K562 (cell line): ENCODE results near the gene HOXC5. TPM values are rescaled to one million over a fixed set of nuclear protein-coding genes. Genes with fewer than 3 reads are reported as not detected.

Experiments used
- ATAC-seq: fragments of 200-7000 bp; cut with Tn5 transposase; 3 replicates; pipeline ENCODE4 v1.9.1; 2020; ENCODE audit warnings: moderate library complexity
- BruUV-seq: library from RNA; stranded (reverse); fragments of 400-500 nt; replicated peaks from 2 replicates; lab custom pipeline; 2021; lab: Mats Ljungman, UMichigan
- CTCF ChIA-PET: fragments of 300-600 bp; formaldehyde crosslinking; extraction: SDS; loops from one replicate; lab custom pipeline; 2021; ENCODE audit warnings: low intra/inter-chr PET ratio; lab: Yijun Ruan, JAX
- POLR2A ChIA-PET: fragments of 300-600, 350-650 bp; sonication (Branson Sonifier 250); formaldehyde crosslinking; extraction: SDS; loops from one replicate; lab custom pipeline; 2021; ENCODE audit warnings: antibody characterized with exemption, inconsistent platforms; lab: Yijun Ruan, JAX
- DNase-seq, 4 experiments: peaks; one replicate each; pipeline versions ENCODE4 v3.0.0 to v3.0.0-alpha.2; 2011 to 2018; ENCODE audit warnings: low spot score in 3 of 4, mixed read lengths in 3 of 4; ENCODE audit errors: extremely low read depth in 1 of 4
- FAIRE-seq: peaks from 2 replicates; lab custom pipeline; 2011; peaks lifted over from hg19 to GRCh38; lab: Jason Lieb, UNC
- H2AFZ ChIP-seq: 2 replicates; pipeline ENCODE4 v1.6.0; 2011; ENCODE audit warnings: low read depth, low read length, control low read depth, inconsistent platforms
- H3K27ac ChIP-seq: fragments of 200-600 bp; 3 replicates; pipeline ENCODE4 v1.8.0; 2011; ENCODE audit warnings: low read depth, mild to moderate bottlenecking, control low read depth, inconsistent platforms, low read length, moderate library complexity, mixed read lengths; ENCODE audit errors: extremely low read depth
- H3K27me3 ChIP-seq, 2 experiments: fragments of 300-600 bp in 1 of 2; 2 replicates in 1 of 2; 3 replicates in 1 of 2; pipeline versions ENCODE4 v1.6.0 to v1.8.0; 2011; ENCODE audit warnings: inconsistent platforms in 2 of 2, low read length in 2 of 2, mild to moderate bottlenecking in 1 of 2, mixed read lengths in 1 of 2, moderate library complexity in 1 of 2; ENCODE audit not compliant: control insufficient read depth in 2 of 2, insufficient read depth in 2 of 2
- H3K36me3 ChIP-seq: fragments of 300-600 bp; 3 replicates; pipeline ENCODE4 v1.8.0; 2011; ENCODE audit warnings: mild to moderate bottlenecking, low read length, inconsistent platforms; ENCODE audit not compliant: control insufficient read depth, insufficient read depth
- H3K4me1 ChIP-seq, 2 experiments: fragments of 200-600 bp in 1 of 2; replicated peaks in 1 of 2; 2 replicates in 1 of 2; 3 replicates in 1 of 2; pipeline versions ENCODE4 v1.5.1 to v1.8.0; 2011; ENCODE audit warnings: inconsistent platforms in 2 of 2, low read length in 2 of 2, mild to moderate bottlenecking in 1 of 2, mixed read lengths in 1 of 2, moderate library complexity in 1 of 2; ENCODE audit not compliant: control insufficient read depth in 2 of 2, insufficient read depth in 2 of 2
- H3K4me2 ChIP-seq: 2 replicates; pipeline ENCODE4 v1.6.1; 2011; ENCODE audit warnings: low read length, control low read depth, inconsistent platforms, mixed read lengths; ENCODE audit not compliant: insufficient read depth
- H3K4me3 ChIP-seq: fragments of 200-600 bp; sonication (generic), shearing (Covaris generic); 2 replicates; pipeline ENCODE4 v1.5.1; 2016; ENCODE audit warnings: control low read depth, inconsistent platforms
- H3K79me2 ChIP-seq: fragments of 200-600 bp; 3 replicates; pipeline ENCODE4 v1.8.0; 2011; ENCODE audit warnings: low read length, inconsistent platforms; ENCODE audit not compliant: control insufficient read depth, insufficient read depth
- H3K9ac ChIP-seq, 2 experiments: 2 replicates each; pipeline versions ENCODE4 v1.6.0 to v1.6.1; 2011; ENCODE audit warnings: low read depth in 2 of 2, low read length in 2 of 2, control low read depth in 1 of 2, inconsistent platforms in 1 of 2, mild to moderate bottlenecking in 1 of 2, mixed read lengths in 1 of 2; ENCODE audit not compliant: insufficient read depth in 1 of 2
- H3K9me1 ChIP-seq: one replicate; pipeline ENCODE4 v1.6.0; 2011; ENCODE audit warnings: inconsistent platforms, mild to moderate bottlenecking, low read length, moderate library complexity; ENCODE audit not compliant: control insufficient read depth, insufficient read depth
- H3K9me3 ChIP-seq: replicated peaks from 2 replicates; pipeline ENCODE4 v1.5.1; 2011; ENCODE audit warnings: low read depth, low read length, inconsistent platforms; ENCODE audit not compliant: control insufficient read depth, insufficient read depth
- H4K20me1 ChIP-seq: replicated peaks from 2 replicates; pipeline ENCODE4 v1.6.1; 2011; ENCODE audit warnings: low read length, inconsistent platforms, mixed read lengths; ENCODE audit not compliant: control insufficient read depth, insufficient read depth
- CBX2 ChIP-seq: fragments of 200-600 bp; sonication (generic); IDR thresholded peaks from one replicate; pipeline ENCODE4 v1.6.1; 2012; ENCODE audit warnings: mild to moderate bottlenecking, low read length, inconsistent platforms; ENCODE audit not compliant: insufficient read depth, poor library complexity, severe bottlenecking
- CBX8 ChIP-seq: fragments of 200-600 bp; sonication (generic); IDR thresholded peaks from 2 replicates; pipeline ENCODE4 v1.6.1; 2012; ENCODE audit warnings: borderline replicate concordance, mixed run types, low read depth, mild to moderate bottlenecking, moderate library complexity, mixed read lengths, low read length, control low read depth, inconsistent platforms; ENCODE audit not compliant: poor library complexity, severe bottlenecking; ENCODE audit errors: extremely low read depth
- CHD2 ChIP-seq: IDR thresholded peaks from 2 replicates; pipeline ENCODE4 v1.6.1; 2011; ENCODE audit warnings: low read depth, low read length
- EGR1 ChIP-seq: fragments of 450-650 bp; conservative IDR thresholded peaks from 2 replicates; pipeline ENCODE4 v1.6.1; 2017; ENCODE audit warnings: mild to moderate bottlenecking
- FOSL1 ChIP-seq: fragments of 200-800 bp; sonication (Bioruptor generic); conservative IDR thresholded peaks from 2 replicates; pipeline ENCODE4 v1.6.1; 2016; ENCODE audit warnings: missing genetic modification characterization, missing compliant biosample characterization
- MAFK ChIP-seq: IDR thresholded peaks from 2 replicates; pipeline ENCODE4 v1.6.1; 2011; ENCODE audit warnings: low read length, improper control_type of control experiment
- NCOA1 ChIP-seq: fragments of 450-650 bp; IDR thresholded peaks from 2 replicates; pipeline ENCODE4 v1.6.1; 2016; ENCODE audit warnings: low read depth
- NFYB ChIP-seq: IDR thresholded peaks from 2 replicates; pipeline ENCODE4 v1.6.1; 2011; ENCODE audit warnings: mild to moderate bottlenecking, moderate library complexity; ENCODE audit not compliant: insufficient read length; ENCODE audit errors: extremely low read depth
- OTX1 ChIP-seq: fragments of 450-650 bp; formaldehyde crosslinking; IDR thresholded peaks from 2 replicates; pipeline ENCODE4 v1.4.0; 2022; ENCODE audit warnings: mild to moderate bottlenecking
- PYGO2 ChIP-seq: fragments of 450-650 bp; IDR thresholded peaks from 2 replicates; pipeline ENCODE4 v1.6.1; 2016; ENCODE audit warnings: mild to moderate bottlenecking, missing genetic modification characterization, moderate library complexity, missing compliant biosample characterization
- RBM25 ChIP-seq: fragments of 200-400 bp; formaldehyde crosslinking; IDR thresholded peaks from 2 replicates; pipeline ENCODE4 v1.6.1; 2018; ENCODE audit warnings: low read length, low read depth, moderate library complexity; ENCODE audit not compliant: severe bottlenecking
- SETDB1 ChIP-seq: IDR thresholded peaks from one replicate; pipeline ENCODE4 v1.6.1; 2012; ENCODE audit warnings: low read length, control low read depth, inconsistent platforms
- TBL1XR1 ChIP-seq, 2 experiments: IDR thresholded peaks; 2 replicates each; pipeline ENCODE4 v1.6.1; 2012; ENCODE audit warnings: improper control_type of control experiment in 2 of 2, low read length in 2 of 2, mild to moderate bottlenecking in 1 of 2
- TBP ChIP-seq: optimal IDR thresholded peaks from 2 replicates; pipeline ENCODE3; 2011; ENCODE audit warnings: low read depth, low read length, improper control_type of control experiment
- YY1 ChIP-seq, 3 experiments: IDR thresholded peaks; 2 replicates each; pipeline ENCODE4 v1.6.1; 2011; ENCODE audit warnings: low read length in 2 of 3, mild to moderate bottlenecking in 2 of 3, moderate library complexity in 2 of 3, borderline replicate concordance in 1 of 3, control low read depth in 1 of 3, low read depth in 1 of 3; ENCODE audit not compliant: insufficient read depth in 3 of 3, insufficient replicate concordance in 2 of 3, control insufficient read depth in 1 of 3, insufficient read length in 1 of 3; ENCODE audit errors: extremely low read depth in 1 of 3
- ZNF197 ChIP-seq: fragments of 200-800 bp; sonication (Bioruptor generic); IDR thresholded peaks from 2 replicates; pipeline ENCODE4 v1.6.1; 2016; ENCODE audit warnings: low read depth, missing genetic modification characterization, missing compliant biosample characterization
- ZSCAN32 ChIP-seq: fragments of 450-650 bp; formaldehyde crosslinking; IDR thresholded peaks from 2 replicates; pipeline ENCODE4 v1.4.0; 2020; ENCODE audit warnings: mild to moderate bottlenecking, moderate library complexity
- WGBS: fragments of 100-300 bp; shearing (Covaris generic); methylation state at CpG from one replicate; pipeline ENCODE4 v1.1.6; 2016; ENCODE audit warnings: low coverage, mixed read lengths; ENCODE audit not compliant: insufficient coverage; ENCODE audit errors: missing lambda C conversion rate; 5-methylcytosine and 5-hydroxymethylcytosine counted together
- in situ Hi-C: fragments of 300-500 bp; cut with MboI; formaldehyde crosslinking; loops from 4 replicates; pipeline ENCODE4 v1.15.0; 2018; ENCODE audit warnings: inconsistent platforms, mixed read lengths
- intact Hi-C: fragments of 100-400 bp; cut with micrococcal nuclease; formaldehyde crosslinking; loops from 2 replicates; pipeline ENCODE4 v1.14.2; 2022
- polyA plus RNA-seq, 8 experiments: library from polyadenylated mRNA; depleted of rRNA in 4 of 8; stranded (reverse) in 5 of 8; unstranded in 3 of 8; fragments of >200 nt; fragmentation: Nextera tagmentation in 2 of 8; fragmentation: Illumina TruSeq in 1 of 8; extraction: Ambion mirVana in 2 of 8; extraction: Trizol in 1 of 8; gene quantifications; 2 replicates each; pipeline versions ENCODE4 v1.2.1 to v1.2.3, GENCODE V29; 2011 to 2014; ENCODE audit warnings: inconsistent platforms in 1 of 8, missing spikeins in 1 of 8
- total RNA-seq, 7 experiments: library from RNA; depleted of rRNA in 6 of 7; stranded (reverse); fragments of >200 nt in 6 of 7; fragmentation: Illumina TruSeq in 2 of 7; extraction: Trizol in 2 of 7; gene quantifications; 2 replicates each; pipeline versions ENCODE4 v1.2.1 to v1.2.3, GENCODE V29; 2011 to 2021; ENCODE audit warnings: low replicate concordance in 1 of 7
- TF ChIP-seq, protein P1 (sequence below): fragments of 250-450 bp; sonication (Bioruptor Pico); IDR thresholded peaks from 2 replicates; pipeline ENCODE4 v1.4.0; 2020
- TF ChIP-seq, protein P2 (sequence below): fragments of 250-450 bp; sonication (Bioruptor Pico); IDR thresholded peaks from 2 replicates; pipeline ENCODE4 v1.5.0; 2020; ENCODE audit warnings: mild to moderate bottlenecking

The HOXC5 gene
- total and polyA plus RNA-seq, 9 of the 15 experiments (the other 6 are each of a cell fraction or from before 2014, with no cell fraction given) = 0.10 to 0.44 (median 0.18) TPM; not detected in 4

DNA sequence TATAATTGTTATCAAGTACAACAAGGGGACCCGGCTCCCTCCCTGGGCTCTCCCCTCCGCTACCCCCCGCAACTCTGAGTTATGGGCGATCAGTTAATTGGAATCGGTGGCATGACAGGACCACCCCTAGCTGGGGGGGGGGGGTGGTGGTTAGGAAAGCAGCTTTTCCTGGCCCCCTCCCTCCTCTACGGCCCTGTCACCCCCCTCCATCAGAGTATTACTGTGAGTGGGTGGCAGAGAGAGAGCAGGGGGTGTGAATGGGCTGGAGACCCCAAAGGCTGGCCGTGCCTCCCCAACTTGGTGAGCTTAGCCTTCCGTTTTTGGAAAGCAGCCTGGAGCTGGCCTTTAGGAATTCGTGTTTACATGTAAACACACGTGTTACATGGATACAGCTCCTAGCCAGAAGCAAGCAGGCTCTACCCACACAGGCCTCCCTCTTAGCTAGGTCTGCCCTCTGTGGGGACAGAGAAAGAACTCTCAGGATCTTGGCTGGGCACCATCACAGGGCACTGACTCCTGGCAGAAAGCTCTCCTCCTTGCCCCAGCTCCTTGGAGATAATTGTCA is 19.7 kb downstream of the HOXC5 start:
- no peak overlapping the region for H3K4me3 ChIP-seq
- FAIRE-seq (no peak), ATAC-seq (no peak), DNase-seq (no peak)
- H3K4me2 ChIP-seq = no peak overlapping the region
- no peaks in the 10 kb centered on the region for H3K9me1 ChIP-seq
- WGBS = 2% methylated on average over 9 of the region's 10 CpGs
- H3K36me3 ChIP-seq = no peaks in the 10 kb centered on the region
- intact Hi-C loops (no loop called here), in situ Hi-C loops (no loop called here)
- H3K79me2 ChIP-seq = no peaks in the 10 kb centered on the region
- no peaks in the 10 kb centered on the region for H3K9me3 ChIP-seq
- H3K9ac ChIP-seq = peak overlapping the region in 1 of 2 experiments; percentile 2; a peak in 1 of 4 replicates
- H3K27me3 ChIP-seq = peaks cover 50 to 55% of the 10 kb centered on the region in 2 experiments
- H2AFZ ChIP-seq = no peak overlapping the region
- no peak overlapping the region for H3K27ac ChIP-seq
- H3K4me1 ChIP-seq = peaks cover 0 to 8% of the 10 kb centered on the region in 2 experiments; a peak in 2 of 5 replicates
- POLR2A ChIA-PET = interaction anchor here (0.6 to 0.7 kb wide), 6 partner anchors 9 to 210 kb away, joined by 3 read pairs; no protein-coding TSS in a partner anchor
- 0 out of 2 replicates have a peak, but pooled peaks cover 2% of the 10 kb centered on the region for H4K20me1 ChIP-seq
- CTCF ChIA-PET = no interaction called here
- no TSS peak for BruUV-seq
- TF ChIP-seq YY1 (IDR thresholded peaks at IDR 0.05; ENCODE audit: borderline replicate concordance in 1 of 3, control insufficient read depth in 1 of 3, extremely low read depth in 1 of 3, insufficient read depth in 3 of 3, insufficient read length in 1 of 3, insufficient replicate concordance in 2 of 3, low read depth in 1 of 3, low read length in 2 of 3) = no peak
- TF ChIP-seq, protein P1, sequence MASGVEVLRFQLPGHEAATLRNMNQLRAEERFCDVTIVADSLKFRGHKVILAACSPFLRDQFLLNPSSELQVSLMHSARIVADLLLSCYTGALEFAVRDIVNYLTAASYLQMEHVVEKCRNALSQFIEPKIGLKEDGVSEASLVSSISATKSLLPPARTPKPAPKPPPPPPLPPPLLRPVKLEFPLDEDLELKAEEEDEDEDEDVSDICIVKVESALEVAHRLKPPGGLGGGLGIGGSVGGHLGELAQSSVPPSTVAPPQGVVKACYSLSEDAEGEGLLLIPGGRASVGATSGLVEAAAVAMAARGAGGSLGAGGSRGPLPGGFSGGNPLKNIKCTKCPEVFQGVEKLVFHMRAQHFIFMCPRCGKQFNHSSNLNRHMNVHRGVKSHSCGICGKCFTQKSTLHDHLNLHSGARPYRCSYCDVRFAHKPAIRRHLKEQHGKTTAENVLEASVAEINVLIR (CRISPR knock-in tag) = no peak
- TF ChIP-seq CBX2 = no peak
- TF ChIP-seq OTX1 (CRISPR knock-in tag) = no peak
- TF ChIP-seq EGR1 = no peak
- TF ChIP-seq ZNF197 = no peak
- TF ChIP-seq TBL1XR1 (IDR thresholded peaks at IDR 0.05; ENCODE audit: low read length in 2 of 2) = no peak
- TF ChIP-seq NCOA1 = no peak
- TF ChIP-seq RBM25 = no peak
- TF ChIP-seq NFYB = no peak
- TF ChIP-seq CBX8 = no peak
- no peak for TF ChIP-seq FOSL1 (tag)
- no peak for TF ChIP-seq PYGO2 (tag)
- TF ChIP-seq ZSCAN32 = no peak
- TF ChIP-seq, protein P2, sequence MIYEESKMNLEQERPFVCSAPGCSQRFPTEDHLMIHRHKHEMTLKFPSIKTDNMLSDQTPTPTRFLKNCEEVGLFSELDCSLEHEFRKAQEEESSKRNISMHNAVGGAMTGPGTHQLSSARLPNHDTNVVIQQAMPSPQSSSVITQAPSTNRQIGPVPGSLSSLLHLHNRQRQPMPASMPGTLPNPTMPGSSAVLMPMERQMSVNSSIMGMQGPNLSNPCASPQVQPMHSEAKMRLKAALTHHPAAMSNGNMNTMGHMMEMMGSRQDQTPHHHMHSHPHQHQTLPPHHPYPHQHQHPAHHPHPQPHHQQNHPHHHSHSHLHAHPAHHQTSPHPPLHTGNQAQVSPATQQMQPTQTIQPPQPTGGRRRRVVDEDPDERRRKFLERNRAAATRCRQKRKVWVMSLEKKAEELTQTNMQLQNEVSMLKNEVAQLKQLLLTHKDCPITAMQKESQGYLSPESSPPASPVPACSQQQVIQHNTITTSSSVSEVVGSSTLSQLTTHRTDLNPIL (CRISPR knock-in tag) = no peak
- TF ChIP-seq CHD2 = no peak
- TF ChIP-seq MAFK = no peak
- no peak for TF ChIP-seq TBP
- TF ChIP-seq SETDB1 = no peak
